NCI-H446 (cell line): ENCODE data around the gene EPHB2.

Source experiments
- DNase-seq, 2 experiments: peaks; one replicate each; lab custom pipeline; 2025; lab: John Stamatoyannopoulos, UW

Gene EPHB2

DNA sequence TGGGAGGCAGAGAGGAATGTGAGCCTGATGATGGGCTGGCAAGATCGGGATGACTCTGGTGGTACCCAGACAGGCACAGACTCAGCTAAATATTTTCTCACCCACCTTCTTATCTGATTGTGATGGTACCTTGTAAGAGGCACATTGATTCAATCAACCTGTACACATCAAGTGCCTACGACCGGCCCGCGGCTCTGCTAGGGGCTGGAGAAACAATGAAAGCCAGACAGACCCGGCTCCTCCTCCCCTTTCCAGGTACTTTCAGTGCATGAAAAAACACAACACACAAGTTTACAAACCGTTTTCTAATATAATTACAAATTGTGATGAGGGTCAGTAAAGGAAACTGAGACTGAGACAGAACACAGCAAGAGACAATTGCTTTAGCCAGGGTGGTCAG lies 147.0 kb downstream of the EPHB2 start:
- no peak for DNase-seq

DNA sequence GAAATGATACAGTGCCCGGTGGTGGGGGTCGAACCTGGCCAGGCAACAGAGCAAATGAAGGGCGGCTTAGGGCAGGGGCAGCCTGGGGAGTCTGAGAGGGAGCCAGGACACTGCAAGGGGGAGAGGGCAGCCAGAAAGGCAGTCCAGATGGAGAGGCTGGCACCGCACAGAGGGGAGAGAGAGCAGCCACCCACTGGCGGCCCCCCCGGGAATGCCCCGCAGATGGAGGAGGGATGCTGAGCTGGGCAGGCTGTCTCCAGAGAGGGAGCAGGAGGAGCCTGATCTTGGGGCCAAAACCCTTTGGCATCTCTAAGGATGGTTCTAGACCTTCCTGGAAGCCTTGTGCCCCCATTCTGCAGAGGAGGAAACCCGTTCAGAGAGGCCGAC lies 149.8 kb downstream of the EPHB2 start:
- peak in 1 of 2 experiments; percentile 76 for DNase-seq

DNA sequence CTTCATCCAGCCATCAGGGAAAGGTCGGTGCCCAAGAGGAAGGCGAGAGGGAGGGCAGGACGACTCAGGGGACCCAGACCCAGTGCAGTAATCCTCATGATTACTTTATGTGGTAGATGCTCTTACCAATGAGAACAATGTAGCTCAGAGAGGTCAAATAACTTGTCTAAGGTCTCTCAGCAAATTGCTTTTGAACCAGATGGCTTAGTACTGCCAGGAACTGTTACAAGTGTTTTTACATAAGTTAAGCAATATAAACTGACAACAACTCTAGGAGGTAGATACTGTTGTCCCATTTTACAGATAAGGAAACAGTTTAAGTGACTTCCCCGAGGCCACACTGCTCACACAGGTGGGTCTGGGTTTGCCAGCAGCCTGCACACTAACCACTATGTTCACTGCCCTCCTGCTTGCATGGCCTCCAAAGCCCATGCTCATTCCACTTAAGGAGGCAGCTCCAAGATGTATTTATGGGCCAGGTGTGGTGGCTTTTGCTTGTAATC lies 150.3 kb downstream of the EPHB2 start:
- no peak for DNase-seq

DNA sequence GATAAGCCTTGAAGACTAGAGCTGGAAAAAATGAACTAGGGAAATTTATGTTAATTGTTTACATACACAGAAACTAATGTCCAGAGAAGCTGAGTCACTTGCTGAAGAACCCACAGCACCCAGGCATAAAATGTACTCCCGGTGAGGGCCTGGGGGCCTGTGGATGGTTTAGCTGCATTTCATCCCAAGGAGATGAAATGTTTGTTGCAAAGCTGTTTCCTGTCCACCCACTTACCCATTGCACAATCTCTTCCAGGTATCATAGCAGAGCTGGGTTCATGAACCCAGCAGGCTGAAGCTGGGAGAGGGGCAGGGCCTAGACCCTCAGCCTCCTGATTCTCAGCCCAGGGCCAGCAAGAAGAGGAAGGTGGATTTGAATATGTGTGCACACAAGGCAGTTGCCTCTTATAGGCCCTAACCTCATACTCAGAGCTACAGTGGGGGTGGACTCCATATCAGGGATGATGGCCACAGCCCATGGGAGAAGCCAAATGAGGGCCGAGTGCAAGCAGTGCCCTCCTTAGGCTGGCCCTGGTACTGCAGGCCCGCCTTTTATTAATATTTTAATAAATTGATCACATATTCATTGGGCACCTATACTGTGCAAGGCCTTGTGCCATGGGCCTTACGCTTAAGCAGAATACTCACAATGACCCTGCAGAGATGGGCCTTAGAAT lies 151.3 kb downstream of the EPHB2 start:
- DNase-seq: peak in 1 of 2 experiments; percentile 36

DNA sequence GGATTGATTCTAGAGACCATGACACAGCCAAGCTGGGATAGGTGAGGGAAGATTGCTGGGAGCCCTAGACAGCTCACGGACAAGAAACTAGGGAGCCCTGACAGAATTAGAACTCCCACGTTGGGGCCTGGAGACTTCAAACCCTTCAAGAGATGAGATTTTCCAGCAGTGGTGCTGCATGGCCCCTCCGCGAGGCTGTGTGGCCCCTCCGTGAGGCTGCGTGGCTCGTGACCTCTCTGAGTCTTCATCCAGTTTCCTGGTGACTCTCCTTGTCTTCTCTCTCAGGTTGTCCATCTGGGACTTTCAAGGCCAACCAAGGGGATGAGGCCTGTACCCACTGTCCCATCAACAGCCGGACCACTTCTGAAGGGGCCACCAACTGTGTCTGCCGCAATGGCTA lies 152.1 kb downstream of the EPHB2 start:
- DNase-seq: no peak

DNA sequence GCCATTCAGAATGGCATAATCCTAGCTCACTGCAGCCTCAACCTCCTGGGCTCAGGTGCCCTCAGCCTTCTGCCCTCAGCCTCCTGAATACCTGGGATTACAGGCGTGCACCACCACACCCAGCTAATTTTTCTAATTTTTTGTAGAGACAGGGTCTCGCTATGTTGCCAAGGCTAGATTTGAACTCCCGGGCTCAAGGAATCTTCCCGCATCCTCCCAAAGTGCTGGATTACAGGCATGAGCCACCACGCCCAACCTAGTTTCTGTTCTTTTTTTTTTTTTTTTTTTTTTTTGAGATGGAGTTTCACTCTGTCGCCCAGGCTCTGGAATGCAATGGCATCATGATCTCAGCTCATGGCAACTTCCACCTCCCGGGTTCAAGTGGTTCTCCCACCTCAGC lies 153.1 kb downstream of the EPHB2 start:
- no peak for DNase-seq

DNA sequence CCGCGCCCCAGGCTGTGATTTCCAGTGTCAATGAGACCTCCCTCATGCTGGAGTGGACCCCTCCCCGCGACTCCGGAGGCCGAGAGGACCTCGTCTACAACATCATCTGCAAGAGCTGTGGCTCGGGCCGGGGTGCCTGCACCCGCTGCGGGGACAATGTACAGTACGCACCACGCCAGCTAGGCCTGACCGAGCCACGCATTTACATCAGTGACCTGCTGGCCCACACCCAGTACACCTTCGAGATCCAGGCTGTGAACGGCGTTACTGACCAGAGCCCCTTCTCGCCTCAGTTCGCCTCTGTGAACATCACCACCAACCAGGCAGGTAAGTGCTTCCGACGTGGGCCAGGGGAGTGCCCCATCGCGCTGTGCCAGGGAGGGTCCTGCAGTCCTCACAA lies 154.2 kb downstream of the EPHB2 start:
- no peak for DNase-seq

DNA sequence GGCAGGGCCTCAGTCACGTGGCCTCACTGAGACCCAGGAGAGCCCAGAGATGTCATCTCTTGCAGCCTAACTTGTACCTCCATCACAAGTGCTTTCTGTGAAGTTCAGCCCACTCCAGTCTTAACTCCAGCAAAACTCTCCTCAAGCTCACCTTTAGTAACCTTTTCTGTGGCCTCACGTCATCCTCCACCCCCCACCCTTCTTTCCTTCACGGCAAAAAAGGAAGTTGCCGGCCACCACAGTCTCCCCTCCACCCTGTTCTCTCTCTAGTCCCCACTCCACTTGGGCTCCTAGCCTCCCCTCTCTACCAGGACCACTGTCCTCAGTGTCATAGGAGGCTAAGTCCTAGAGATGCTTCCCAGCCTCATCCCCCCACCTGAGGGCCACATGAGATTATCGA lies 155.1 kb downstream of the EPHB2 start:
- DNase-seq: no peak

DNA sequence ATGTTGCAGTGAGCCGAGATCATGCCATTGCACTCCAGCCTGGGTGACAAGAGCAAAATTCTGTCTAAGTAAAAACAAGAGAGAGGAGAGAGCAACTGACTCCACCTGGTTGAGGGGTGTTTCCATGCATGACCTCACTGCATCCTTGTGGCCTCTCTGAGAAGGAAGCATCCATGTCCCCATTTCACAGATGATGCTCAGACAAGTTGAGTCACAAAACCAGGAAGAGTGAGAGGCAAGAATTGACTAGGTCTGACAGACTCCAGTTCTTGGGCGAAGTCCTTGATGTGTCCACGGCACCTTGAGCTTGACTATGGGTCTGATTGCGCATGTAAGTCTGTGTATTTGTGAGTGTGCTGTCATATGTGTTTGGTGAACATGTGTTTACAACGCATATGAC lies 156.2 kb downstream of the EPHB2 start:
- DNase-seq: no peak

DNA sequence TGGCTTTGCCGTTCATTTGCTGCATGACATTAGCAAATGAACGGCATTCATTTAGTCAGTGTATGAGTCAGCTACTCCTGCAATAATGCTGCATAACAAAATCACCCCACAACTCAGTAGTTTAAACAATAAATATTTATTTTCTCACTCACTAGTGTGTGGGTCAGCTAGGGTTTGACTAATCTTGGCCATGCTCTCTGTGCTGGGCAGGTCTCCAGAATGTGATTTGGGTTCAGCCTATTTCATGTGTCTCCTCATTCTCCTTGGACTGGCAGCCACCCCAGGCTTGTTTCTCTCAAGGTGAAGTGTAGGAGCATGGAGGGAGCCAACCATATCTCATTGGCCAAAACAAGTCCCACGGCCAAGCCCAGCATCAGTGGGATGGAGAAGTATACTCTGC lies 157.7 kb downstream of the EPHB2 start:
- no peak for DNase-seq

DNA sequence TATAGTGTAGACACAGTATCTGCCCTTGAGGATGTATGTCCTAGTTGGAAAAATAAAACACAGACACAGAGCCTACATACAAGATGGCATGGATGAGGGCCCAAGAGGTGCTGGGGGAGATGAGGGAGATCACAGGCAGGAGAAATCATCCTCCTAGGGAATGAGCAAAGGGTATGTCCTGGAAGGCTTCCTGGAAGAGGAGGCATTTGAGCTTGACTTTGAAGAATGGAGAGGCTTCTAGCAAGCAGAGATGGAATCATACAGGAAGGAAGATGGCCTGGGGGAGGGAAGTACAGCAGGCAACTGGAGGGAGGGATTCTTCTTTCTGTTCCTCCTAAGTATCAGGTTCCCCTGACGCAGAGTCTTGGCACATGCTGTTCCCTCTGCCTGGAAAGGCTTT lies 158.7 kb downstream of the EPHB2 start:
- DNase-seq: no peak

DNA sequence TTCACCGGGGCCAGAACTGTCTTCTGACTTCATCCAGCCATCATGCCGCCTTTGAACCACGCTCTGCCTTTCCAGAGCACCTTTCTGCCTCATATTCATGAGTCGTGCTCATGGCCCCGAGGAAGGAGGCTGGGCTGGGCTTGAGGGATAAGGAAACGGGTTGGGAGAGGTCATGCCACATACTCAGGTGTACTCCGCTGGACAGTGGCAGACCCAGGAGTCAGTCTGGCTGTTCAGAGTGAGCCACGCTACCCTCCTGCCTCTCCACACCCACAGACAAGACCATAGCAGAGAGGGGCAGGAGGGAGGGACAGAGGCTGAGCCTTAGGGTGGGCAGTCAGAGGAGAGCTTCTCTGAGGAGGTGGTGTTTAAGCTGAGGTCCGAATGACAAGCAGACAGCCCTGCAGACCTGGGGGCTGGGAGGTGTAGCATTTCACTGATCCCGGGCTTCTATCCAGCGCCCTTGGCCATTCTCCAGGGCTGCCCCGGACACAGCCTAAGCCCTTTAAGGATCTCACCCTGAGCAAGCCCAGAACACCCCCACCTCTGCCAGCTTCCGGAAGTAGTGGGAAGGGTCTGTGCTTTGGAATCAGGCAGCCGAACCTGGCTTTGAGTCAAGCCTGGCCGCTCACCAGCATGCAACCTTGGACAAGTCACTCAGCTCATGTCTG lies 159.7 kb downstream of the EPHB2 start:
- DNase-seq: peak; percentile 49 to 86

DNA sequence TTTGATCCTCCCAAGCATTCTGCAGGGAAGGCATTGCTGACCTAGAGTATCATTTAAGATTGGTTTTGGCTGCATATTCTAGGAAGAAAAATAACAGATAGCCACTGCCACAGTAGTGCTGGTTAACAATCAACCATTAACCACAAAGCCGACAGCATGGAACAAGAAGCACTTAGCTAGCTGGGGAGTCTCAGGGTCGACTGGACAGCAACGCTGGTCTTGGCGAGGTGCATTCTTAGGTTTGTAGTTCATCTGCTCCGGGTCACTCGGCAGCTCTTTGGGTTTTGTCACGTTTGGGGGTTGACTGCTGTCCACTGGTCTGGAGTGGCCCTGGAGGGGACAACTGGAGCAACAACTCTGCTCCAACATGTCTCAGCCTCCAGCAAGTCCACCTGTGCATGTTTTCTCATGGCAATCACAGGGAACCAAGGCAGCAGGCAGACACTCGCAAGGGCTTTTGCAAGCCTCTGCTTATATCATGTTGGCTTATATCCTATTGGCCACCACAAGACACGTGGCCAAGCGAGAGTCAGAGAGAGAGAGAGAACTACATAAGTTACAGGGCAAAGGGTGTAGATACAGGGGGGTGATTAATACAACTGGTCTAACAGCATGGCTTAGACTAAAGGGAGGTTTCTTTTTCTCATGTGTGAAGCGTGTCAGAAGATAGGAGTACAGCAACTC lies 162.5 kb downstream of the EPHB2 start:
- DNase-seq: no peak

DNA sequence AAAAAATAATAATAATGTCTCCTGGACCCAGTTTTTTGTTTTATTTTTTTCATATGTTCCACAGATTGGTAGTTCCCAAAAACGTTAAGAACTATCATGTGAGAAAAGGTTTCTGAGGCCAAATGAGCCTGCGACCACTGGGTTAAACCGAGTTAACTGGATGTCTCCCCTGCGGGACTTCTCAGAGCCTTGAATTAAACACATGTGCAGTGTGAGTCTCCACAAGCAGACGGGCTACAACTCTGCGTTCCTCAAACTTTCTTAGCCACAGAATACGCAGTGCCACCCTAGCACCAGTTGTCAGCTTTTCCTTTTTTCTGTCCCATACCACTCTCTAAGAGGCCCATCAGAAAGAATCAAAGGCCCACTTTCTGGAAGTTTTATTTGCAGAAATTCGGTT lies 164.1 kb downstream of the EPHB2 start:
- no peak for DNase-seq

DNA sequence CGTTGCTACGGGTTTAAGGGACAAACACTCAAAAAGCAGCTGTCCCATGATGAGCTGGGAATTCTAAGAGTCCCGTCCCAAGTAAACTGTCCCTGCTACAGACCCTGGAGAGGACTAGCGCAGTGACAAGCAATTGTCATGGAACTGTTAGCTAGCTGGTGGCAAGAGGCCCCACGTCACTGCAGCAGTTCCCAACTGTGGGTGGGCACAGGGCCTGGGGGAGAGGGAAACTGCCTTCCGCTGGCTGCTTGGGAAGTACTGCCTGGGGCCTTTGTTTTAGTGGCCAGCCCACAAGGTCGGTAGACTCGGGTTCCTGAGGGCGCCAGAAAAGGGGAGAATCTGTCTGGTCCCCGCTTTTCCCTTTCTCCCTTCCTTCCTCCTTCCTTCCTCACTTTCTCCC lies 164.6 kb downstream of the EPHB2 start:
- DNase-seq: no peak

DNA sequence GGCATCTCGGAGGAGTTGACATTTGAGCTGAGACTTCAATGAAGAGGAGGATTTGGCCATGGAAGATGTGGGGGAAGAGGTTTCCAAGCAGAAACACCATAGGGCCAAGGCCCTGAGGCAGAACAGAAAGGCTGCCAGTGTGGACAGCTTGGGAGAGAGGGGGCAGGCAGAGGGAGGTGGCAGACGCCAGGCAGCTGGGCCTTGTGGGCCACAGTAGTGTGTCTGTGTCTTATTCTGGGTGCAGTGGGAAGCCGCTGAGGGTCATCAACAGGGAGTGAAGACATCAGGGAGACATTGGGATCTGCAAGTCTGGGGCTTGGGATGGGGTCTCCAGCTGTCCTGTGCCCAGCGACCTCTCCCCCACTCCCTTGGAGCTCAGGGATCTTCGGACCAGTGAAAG lies 165.2 kb downstream of the EPHB2 start:
- DNase-seq: no peak

DNA sequence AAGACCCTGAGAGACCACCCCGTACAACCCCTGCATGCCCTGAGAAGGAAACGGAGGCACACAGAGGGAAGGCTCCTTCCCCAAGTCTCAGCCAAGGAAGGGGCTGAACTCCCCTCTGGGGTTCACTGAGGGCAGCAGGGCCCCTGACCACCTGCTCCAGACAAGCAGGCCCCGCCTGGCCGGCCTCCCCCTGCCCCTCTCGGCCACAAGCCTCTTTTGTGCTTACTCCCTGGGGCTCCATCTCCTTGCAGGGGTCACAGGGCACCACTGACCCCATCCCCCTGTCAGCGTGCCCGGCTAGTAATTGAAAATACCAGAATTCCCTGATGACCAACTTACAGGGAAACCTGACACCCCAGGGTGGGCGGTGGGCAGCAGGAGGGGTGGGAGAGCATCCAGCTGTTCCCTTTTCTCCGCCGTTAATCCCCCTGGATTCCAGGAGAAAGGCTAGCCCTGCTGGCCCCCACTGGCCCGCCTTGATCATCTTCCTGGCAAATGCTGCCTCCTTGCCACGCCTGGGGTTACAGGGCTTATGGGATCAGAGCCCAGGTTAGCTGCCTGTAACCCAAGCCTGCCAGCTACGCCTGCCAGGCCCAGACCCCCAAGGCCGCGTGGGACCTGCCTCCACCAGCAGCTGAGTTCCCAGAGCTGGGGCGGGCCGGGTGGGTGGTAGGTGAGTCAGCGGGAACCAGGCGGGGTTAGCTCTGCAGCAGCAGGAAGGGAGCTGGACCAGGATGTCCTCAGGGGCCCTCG lies 165.9 kb downstream of the EPHB2 start:
- DNase-seq: peak in 1 of 2 experiments; percentile 36

DNA sequence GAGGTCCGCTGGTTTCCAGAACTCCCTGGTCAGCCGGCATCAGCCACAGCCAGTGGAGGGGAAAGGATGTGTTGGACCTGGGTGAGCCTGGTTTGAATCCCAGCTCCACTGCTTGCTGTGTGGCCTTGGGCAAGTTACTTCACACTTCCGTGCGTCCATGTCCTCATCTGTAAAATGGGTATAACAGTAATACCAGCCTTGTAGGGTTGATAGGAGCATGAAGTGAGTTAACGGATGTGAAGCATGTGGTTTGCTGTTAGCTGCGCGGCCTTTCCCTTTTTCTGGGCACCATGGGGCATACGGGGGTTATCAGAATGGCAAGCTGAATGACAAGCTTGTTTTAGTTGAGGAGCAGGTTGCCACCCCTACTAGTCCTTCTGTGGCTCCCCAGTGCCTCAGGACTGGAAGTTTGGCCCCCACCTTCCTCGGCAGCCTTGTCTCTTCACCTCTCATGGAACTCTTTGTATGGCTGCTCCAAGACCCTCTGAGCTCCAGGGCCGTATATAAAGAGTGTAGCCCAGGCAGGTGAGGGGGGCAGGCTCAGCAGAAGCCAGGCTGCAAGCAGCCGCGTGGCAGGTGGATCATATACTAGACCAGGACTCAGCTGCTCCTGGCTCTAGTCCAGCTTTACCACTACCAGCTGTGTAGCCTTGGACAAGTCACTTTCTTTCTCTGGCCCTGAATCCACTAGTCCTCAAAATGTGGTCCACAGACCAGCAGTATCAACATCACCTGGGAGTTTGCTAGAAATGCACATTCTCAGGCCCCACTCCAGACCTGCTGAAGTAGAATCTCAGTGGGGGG lies 166.7 kb downstream of the EPHB2 start:
- peak in 1 of 2 experiments; percentile 28 for DNase-seq

DNA sequence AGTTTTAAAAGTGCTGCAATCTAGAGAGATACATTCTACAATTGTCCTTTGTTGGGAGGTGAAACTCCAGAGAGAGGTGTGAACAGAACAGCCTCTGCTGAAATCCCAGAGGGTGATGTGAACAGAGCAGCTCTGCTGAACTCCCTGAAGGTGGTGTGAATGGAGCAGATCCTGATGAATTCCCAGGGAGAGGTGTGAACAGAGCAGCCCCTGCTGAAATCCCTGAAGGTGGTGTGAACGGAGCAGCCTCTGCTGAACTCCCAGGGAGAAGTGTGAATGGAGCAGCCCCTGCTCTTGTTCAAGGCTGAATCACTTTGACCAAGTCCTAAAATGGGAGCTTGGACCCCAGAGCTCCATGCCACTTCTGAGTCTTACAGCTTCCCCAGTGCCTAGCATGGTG lies 167.3 kb downstream of the EPHB2 start:
- DNase-seq: no peak

DNA sequence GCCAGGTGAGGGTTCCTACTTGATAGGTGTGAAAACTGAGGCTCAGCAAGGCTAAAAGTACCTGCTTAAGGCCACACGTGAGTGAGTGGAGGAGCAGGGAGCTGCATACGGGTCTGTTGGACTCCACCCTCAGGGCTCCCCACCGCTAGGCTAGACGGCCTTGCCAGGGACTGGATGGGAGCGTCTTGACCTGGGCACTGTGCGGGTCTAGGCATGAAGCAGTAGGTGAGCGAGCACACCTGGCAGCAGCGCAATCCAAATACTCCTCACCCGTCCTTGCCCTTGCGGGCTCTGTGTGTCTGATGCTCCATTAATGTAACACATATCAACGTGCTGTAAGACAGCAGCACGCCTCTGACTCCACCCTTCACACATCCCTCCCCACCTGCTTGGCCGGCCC lies 168.0 kb downstream of the EPHB2 start:
- no peak for DNase-seq

DNA sequence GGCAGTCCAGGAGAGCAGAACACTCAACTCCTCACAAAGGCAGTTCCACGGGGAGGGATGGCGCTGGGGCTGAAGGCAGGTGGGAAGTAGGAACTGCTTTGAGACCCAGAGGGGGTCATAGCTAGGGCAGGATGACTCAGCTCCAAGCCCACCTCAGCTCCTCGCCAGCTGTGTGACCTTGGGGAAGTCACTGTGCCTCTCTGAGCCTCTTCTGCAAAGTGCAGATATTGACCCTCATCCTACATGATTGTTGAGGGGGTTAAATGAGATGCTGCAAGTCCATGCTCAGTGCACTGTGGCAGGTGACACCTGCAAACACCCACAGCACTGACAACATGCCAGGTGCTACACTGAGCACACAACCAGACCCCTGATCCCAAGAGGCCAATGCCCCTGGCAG lies 168.8 kb downstream of the EPHB2 start:
- no peak for DNase-seq

DNA sequence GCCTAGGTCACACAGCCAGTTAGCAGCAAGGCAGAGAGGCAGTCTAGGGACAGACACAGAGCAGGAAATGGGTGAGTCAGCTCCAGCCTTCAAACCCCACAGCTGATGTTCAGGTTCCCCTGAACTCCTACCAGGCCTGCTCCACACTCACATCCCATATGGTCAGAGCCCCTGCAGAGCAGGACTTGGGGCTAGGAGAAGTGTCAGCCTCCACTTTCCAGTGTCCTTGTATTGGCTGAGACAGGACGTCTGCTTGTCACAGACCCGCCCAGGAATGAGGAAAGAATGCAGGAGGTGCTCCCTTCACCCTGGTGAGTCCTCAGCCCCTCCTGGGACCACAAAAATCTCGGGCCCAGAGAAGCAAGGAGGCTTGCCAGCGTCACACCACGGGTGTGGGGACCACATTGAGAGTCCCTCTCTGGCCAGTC lies 169.5 kb downstream of the EPHB2 start:
- no peak for DNase-seq
